Anterior cingulate cortex (tissue), 58 donors: ENCODE data around the gene PBXIP1.
A peak's percentile ranks its signal among the peaks of the same experiment; 100 is the strongest.

Experiments
- DNase-seq, 58 donors: peaks; one replicate each; lab custom pipeline; 2025; lab: John Stamatoyannopoulos, UW

The PBXIP1 gene

GRCh38 chr1:154974102-154974807 lies 18.4 kb upstream of the PBXIP1 start, which contains the start of gene CKS1B:
Gene CKS1B (plus strand): TSS chr1:154974681. CDS start chr1:154974746, 65 bp downstream.
- DNase-seq = peak; percentile 92 to 100 (median 98)

- peak in 55 of 58 donors; percentile 41 to 85 (median 71) for DNase-seq
Measured at GRCh38 chr1:154973344-154974101, 17.6 kb upstream of the PBXIP1 start.

- DNase-seq = peak in 29 of 58 donors; percentile 7 to 65 (median 19)
Measured at GRCh38 chr1:154972517-154973343, 16.8 kb upstream of the PBXIP1 start.

GRCh38 chr1:154972213-154972516 lies 16.3 kb upstream of the PBXIP1 start:
- no peak for DNase-seq

GRCh38 chr1:154971341-154971998 lies 15.6 kb upstream of the PBXIP1 start:
- no peak for DNase-seq

GRCh38 chr1:154970631-154971340 lies 14.9 kb upstream of the PBXIP1 start, which contains the start of gene SHC1:
Gene SHC1 (minus strand): TSS chr1:154970747. CDS start chr1:154970526, 221 bp downstream.
- DNase-seq = peak; percentile 25 to 97 (median 82)

- DNase-seq = peak in 14 of 58 donors; percentile 7 to 66 (median 22)
Measured at GRCh38 chr1:154969860-154970452, 14.1 kb upstream of the PBXIP1 start.

GRCh38 chr1:154969246-154969645 lies 13.3 kb upstream of the PBXIP1 start:
- no peak for DNase-seq

GRCh38 chr1:154968731-154969130 lies 12.8 kb upstream of the PBXIP1 start:
- no peak for DNase-seq

- no peak for DNase-seq
Measured at GRCh38 chr1:154967331-154967950, 11.5 kb upstream of the PBXIP1 start.

- DNase-seq = no peak
Measured at GRCh38 chr1:154966111-154966510, 10.2 kb upstream of the PBXIP1 start.

GRCh38 chr1:154964359-154964758 lies 8.5 kb upstream of the PBXIP1 start:
- DNase-seq = no peak

- no peak for DNase-seq
Measured at GRCh38 chr1:154963643-154964042, 7.7 kb upstream of the PBXIP1 start.

- DNase-seq = no peak
Measured at GRCh38 chr1:154962795-154963330, 7.0 kb upstream of the PBXIP1 start.

GRCh38 chr1:154962156-154962749 lies 6.4 kb upstream of the PBXIP1 start:
- peak in 7 of 58 donors; percentile 10 to 54 (median 44) for DNase-seq

- DNase-seq = peak in 57 of 58 donors; percentile 31 to 89 (median 72)
Measured at GRCh38 chr1:154961207-154962155, 5.6 kb upstream of the PBXIP1 start, which contains the start of gene PYGO2. Gene PYGO2 (minus strand): TSS chr1:154961782. CDS start chr1:154961576, 206 bp downstream.
